Muscle of back (tissue), 11 donors: ENCODE data around the gene PRSS38. TPM values are rescaled to one million over a fixed set of nuclear protein-coding genes. Genes with fewer than 3 reads are reported as not detected.
A peak's percentile ranks its signal among the peaks of the same experiment; 100 is the strongest.

Source experiments
- DNase-seq, 3 donors: peaks; one replicate each; pipeline versions ENCODE4 v3.0.0 to v3.0.0-alpha.2; 2013
- polyA plus RNA-seq, 10 donors: library from polyadenylated mRNA; unstranded; fragments of 120-200 nt; gene quantifications; one replicate each; pipeline ENCODE4 v1.2.1, GENCODE V29; 2013; ENCODE audit not compliant: insufficient read length in 10 of 10

The PRSS38 gene
- polyA plus RNA-seq, 10 donors: not detected

- peak in 1 of 3 donors; percentile 36 for DNase-seq
These were observed 23.0 kb upstream of the PRSS38 start for GRCh38 chr1:227792216-227793078.

GRCh38 chr1:227793079-227793947, 22.2 kb upstream of the PRSS38 start:
- no peak for DNase-seq

- DNase-seq: peak; percentile 84 to 93 (median 93)
These were observed 21.3 kb upstream of the PRSS38 start for GRCh38 chr1:227793948-227794816.

GRCh38 chr1:227794817-227795192, 20.7 kb upstream of the PRSS38 start:
- no peak for DNase-seq

- no peak for DNase-seq
These were observed 19.7 kb upstream of the PRSS38 start for GRCh38 chr1:227795732-227796131.

GRCh38 chr1:227796359-227796915, 19.0 kb upstream of the PRSS38 start:
- no peak for DNase-seq

- DNase-seq: no peak
These were observed 18.3 kb upstream of the PRSS38 start for GRCh38 chr1:227797144-227797543.

- DNase-seq: no peak
These were observed 17.9 kb upstream of the PRSS38 start for GRCh38 chr1:227797625-227798024.

- no peak for DNase-seq
These were observed 17.2 kb upstream of the PRSS38 start for GRCh38 chr1:227798078-227798802.

- DNase-seq: no peak
These were observed 15.7 kb upstream of the PRSS38 start for GRCh38 chr1:227799756-227800155.

- DNase-seq: no peak
These were observed 11.5 kb upstream of the PRSS38 start for GRCh38 chr1:227803933-227804332.

- peak in 1 of 3 donors; percentile 70 for DNase-seq
These were observed 9.8 kb upstream of the PRSS38 start for GRCh38 chr1:227805606-227806197.

- no peak for DNase-seq
These were observed 6.9 kb upstream of the PRSS38 start for GRCh38 chr1:227808566-227808965.

- no peak for DNase-seq
These were observed 6.4 kb upstream of the PRSS38 start for GRCh38 chr1:227809026-227809425.

- DNase-seq: no peak
These were observed 1.5 kb upstream of the PRSS38 start for GRCh38 chr1:227813962-227814361.

- DNase-seq: no peak
These were observed 1.4 kb downstream of the PRSS38 start for GRCh38 chr1:227816750-227817446.

- DNase-seq: no peak
These were observed 8.1 kb downstream of the PRSS38 start for GRCh38 chr1:227823537-227823936.

- DNase-seq: no peak
These were observed 8.7 kb downstream of the PRSS38 start for GRCh38 chr1:227824204-227824603.

- no peak for DNase-seq
These were observed 13.3 kb downstream of the PRSS38 start for GRCh38 chr1:227828786-227829185.

GRCh38 chr1:227838181-227838580, 22.7 kb downstream of the PRSS38 start:
- no peak for DNase-seq
